Karpas-422 (cell line): Measurements from ENCODE around the gene ZBTB38. TPM values are rescaled to one million over a fixed set of nuclear protein-coding genes. Genes with fewer than 3 reads are reported as not detected.
A peak's percentile ranks its signal among the peaks of the same experiment; 100 is the strongest.

Source experiments
- DNase-seq: peaks from one replicate; pipeline ENCODE4 v3.0.0-alpha.2; 2015
- H2AFZ ChIP-seq: fragments of 200-600 bp; sonication (generic); 2 replicates; pipeline ENCODE4 v1.6.1; 2014; ENCODE audit warnings: antibody characterized with exemption, low read length, mixed read lengths
- H3K27ac ChIP-seq: fragments of 200-600 bp; sonication (generic); 2 replicates; pipeline ENCODE4 v1.5.1; 2014; ENCODE audit warnings: mild to moderate bottlenecking, low read length, moderate library complexity
- H3K27me3 ChIP-seq: fragments of 200-600 bp; sonication (generic); 2 replicates; pipeline ENCODE4 v1.6.1; 2014; ENCODE audit warnings: low read length, mixed read lengths
- H3K36me3 ChIP-seq: fragments of 200-600 bp; sonication (generic); 2 replicates; pipeline ENCODE4 v1.6.1; 2014; ENCODE audit warnings: low read length, mixed read lengths; ENCODE audit not compliant: insufficient read depth
- H3K4me1 ChIP-seq: fragments of 200-600 bp; sonication (generic); 2 replicates; pipeline ENCODE4 v1.6.1; 2014; ENCODE audit warnings: mild to moderate bottlenecking, low read length, mixed read lengths
- H3K4me2 ChIP-seq: fragments of 200-600 bp; sonication (generic); 2 replicates; pipeline ENCODE4 v1.6.1; 2014; ENCODE audit warnings: low read length, low read depth, mild to moderate bottlenecking; ENCODE audit not compliant: poor library complexity, severe bottlenecking
- H3K4me3 ChIP-seq: fragments of 200-600 bp; sonication (generic); 2 replicates; pipeline ENCODE4 v1.5.1; 2014; ENCODE audit warnings: mild to moderate bottlenecking, antibody characterized with exemption, low read length, mixed read lengths
- H3K79me2 ChIP-seq: fragments of 200-600 bp; sonication (generic); 2 replicates; pipeline ENCODE4 v1.6.1; 2014; ENCODE audit warnings: mild to moderate bottlenecking, low read length, mixed read lengths
- H3K9ac ChIP-seq: fragments of 200-600 bp; sonication (generic); 2 replicates; pipeline ENCODE4 v1.6.0; 2014; ENCODE audit warnings: low read length
- H3K9me2 ChIP-seq: fragments of 200-600 bp; sonication (generic), shearing (Covaris generic); replicated peaks from 2 replicates; pipeline ENCODE4 v1.6.0; 2014; ENCODE audit warnings: mild to moderate bottlenecking, low read length, moderate library complexity; ENCODE audit not compliant: insufficient read depth
- H3K9me3 ChIP-seq: fragments of 300-700, 200-600 bp; sonication (generic); 2 replicates; pipeline ENCODE4 v1.6.1; 2014; ENCODE audit warnings: low read length, mixed read lengths
- H4K20me1 ChIP-seq: fragments of 200-600 bp; sonication (generic); 2 replicates; pipeline ENCODE4 v1.6.1; 2014; ENCODE audit warnings: mild to moderate bottlenecking, antibody characterized with exemption, low read length, low read depth; ENCODE audit not compliant: insufficient read depth
- total RNA-seq: library from RNA; depleted of rRNA; stranded (reverse); fragments of >200 nt; shearing (Covaris generic); gene quantifications from 2 replicates; pipeline ENCODE4 v1.2.3, GENCODE V29; 2014; ENCODE audit warnings: low replicate concordance

ZBTB38 gene
- total RNA-seq, 1 experiment from 2014 or later: 38.0 TPM

DNA sequence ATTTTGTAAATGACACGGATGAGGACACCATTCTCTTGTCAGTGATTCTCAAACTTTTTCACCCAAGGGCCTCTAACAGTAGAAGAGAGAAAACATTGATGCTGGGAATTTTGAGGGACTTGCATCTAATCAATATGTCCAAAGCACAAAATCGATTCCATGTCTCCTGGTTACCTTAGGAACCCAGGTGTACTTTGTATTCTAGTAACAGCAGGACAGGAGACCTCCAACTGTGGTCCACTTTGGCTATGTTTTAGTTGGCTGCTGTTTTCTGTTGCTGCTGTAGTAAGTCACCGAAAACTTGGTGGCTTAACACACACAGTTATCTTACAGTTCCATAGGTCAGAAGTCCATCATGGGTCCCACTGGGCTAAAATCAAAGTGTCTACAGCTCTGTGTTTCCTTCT is 24.4 kb upstream of the ZBTB38 start:
- H3K79me2 ChIP-seq: no peaks in the 10 kb centered on the region
- no peaks in the 10 kb centered on the region for H3K27me3 ChIP-seq
- H3K9me2 ChIP-seq: no peaks in the 10 kb centered on the region
- H3K36me3 ChIP-seq: no peaks in the 10 kb centered on the region
- no peak overlapping the region for H2AFZ ChIP-seq
- no peak overlapping the region for H3K9ac ChIP-seq
- H3K4me1 ChIP-seq: peaks cover 3% of the 10 kb centered on the region; the same call in 1 of the 2 replicates
- no peak for DNase-seq
- H3K4me2 ChIP-seq: no peak overlapping the region
- H3K27ac ChIP-seq: no peak overlapping the region
- no peaks in the 10 kb centered on the region for H4K20me1 ChIP-seq
- no peaks in the 10 kb centered on the region for H3K9me3 ChIP-seq
- no peak overlapping the region for H3K4me3 ChIP-seq

DNA sequence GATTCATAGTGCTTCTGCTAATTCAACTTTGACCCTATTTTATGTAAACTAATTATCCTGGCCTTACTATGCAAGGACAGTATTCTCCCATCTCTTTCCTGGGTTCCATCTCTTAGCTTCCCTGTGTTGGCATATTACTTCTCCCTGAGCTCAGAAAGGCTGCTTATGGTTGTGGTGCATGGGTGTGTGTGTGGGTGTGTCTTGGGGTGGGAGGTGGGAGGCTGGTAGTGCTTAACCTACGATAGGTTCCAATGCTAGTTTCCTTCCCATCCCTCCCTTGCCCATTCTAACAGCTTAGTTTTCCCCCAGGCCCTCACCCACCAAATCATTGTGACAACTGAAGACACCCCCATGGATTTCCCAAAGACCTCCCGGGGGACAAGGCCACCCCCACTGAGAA is 22.8 kb upstream of the ZBTB38 start:
- no peak for DNase-seq
- H3K4me2 ChIP-seq: no peak overlapping the region
- no peaks in the 10 kb centered on the region for H3K36me3 ChIP-seq
- no peak overlapping the region for H3K9ac ChIP-seq
- H3K9me3 ChIP-seq: no peaks in the 10 kb centered on the region
- H3K4me3 ChIP-seq: no peak overlapping the region
- H4K20me1 ChIP-seq: no peaks in the 10 kb centered on the region
- H3K79me2 ChIP-seq: no peaks in the 10 kb centered on the region
- no peak overlapping the region for H2AFZ ChIP-seq
- no peak overlapping the region for H3K27ac ChIP-seq
- peaks cover 3% of the 10 kb centered on the region; the same call in 1 of the 2 replicates for H3K4me1 ChIP-seq
- no peaks in the 10 kb centered on the region for H3K27me3 ChIP-seq
- H3K9me2 ChIP-seq: no peaks in the 10 kb centered on the region

DNA sequence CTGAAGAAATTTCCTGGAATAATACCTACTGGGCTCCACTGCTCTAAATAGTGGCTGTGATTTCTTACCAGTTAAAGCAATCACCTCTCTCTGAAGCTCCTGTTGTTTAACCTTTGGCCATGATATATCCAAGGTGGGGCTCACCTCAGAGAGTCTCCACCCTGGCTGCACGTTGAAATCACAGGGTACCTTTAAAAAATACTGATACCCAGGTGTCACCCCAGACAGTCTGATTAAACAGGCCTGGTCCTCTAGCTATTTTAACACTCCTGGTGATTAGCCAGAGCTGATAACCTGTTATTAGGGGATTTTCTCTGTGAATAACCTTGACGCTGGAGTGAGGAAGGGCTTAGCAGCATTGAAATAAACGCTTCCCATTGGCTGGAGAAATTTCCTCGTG is 22.3 kb upstream of the ZBTB38 start:
- Histone ChIP-seq H3K27me3 (no peaks in the 10 kb centered on the region), H3K4me2 (no peak overlapping the region)
- DNase-seq: no peak

DNA sequence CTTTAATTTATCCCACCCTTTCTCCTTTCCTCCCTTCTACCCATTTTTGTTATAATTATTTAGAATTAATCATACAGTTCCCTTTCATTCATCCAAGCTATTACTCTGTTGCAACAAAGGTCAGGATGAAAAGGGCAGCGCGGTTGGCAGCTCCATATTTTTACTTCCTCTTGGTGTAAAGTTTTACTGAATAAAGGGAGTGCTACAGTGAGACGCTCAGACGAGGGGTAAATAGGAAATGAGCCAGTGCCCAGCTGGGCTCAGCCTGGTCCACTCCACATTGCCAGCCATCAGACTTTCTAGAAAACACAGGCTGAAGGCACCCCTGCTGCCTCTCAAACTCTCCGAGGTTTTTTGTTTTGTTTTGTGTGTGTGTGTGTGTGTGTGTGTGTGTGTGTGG is 21.9 kb upstream of the ZBTB38 start:
- Histone ChIP-seq H3K4me3 (no peak overlapping the region), H3K9me3 (no peaks in the 10 kb centered on the region), H3K27ac (no peak overlapping the region), H2AFZ (peak overlapping the region; percentile 90), H3K36me3 (no peaks in the 10 kb centered on the region), H3K79me2 (no peaks in the 10 kb centered on the region), H3K4me2 (no peak overlapping the region), H4K20me1 (no peaks in the 10 kb centered on the region), H3K9me2 (no peaks in the 10 kb centered on the region), H3K9ac (no peak overlapping the region), H3K4me1 (peaks cover 3% of the 10 kb centered on the region; the same call in 1 of the 2 replicates), H3K27me3 (no peaks in the 10 kb centered on the region)
- no peak for DNase-seq

More for the DNA sequence above, 22.3 kb upstream of the ZBTB38 start:
- H2AFZ ChIP-seq: no peak overlapping the region
- no peak overlapping the region for H3K27ac ChIP-seq
- no peaks in the 10 kb centered on the region for H4K20me1 ChIP-seq
- no peaks in the 10 kb centered on the region for H3K9me2 ChIP-seq
- H3K9ac ChIP-seq: no peak overlapping the region
- H3K36me3 ChIP-seq: no peaks in the 10 kb centered on the region
- H3K9me3 ChIP-seq: no peaks in the 10 kb centered on the region
- peaks cover 3% of the 10 kb centered on the region; the same call in 1 of the 2 replicates for H3K4me1 ChIP-seq
- no peaks in the 10 kb centered on the region for H3K79me2 ChIP-seq
- H3K4me3 ChIP-seq: no peak overlapping the region

DNA sequence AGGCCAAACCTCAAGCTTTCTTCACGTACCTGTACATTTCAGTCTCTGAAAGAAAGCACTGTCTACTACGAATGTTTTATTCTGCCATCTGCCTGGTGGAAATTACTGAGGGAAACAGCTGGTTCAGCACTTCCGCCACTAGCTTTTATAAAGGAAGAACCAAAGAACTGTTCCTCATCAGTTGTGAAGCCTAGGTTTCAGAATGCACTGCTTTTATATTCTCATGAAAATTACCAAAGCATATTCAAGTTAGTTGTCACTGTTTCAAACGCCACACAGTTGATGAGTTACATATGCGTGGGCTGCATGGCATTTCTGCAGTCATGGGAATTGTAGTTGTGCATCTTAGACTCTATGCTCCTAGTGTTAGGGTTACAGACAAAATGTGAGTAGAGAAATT is 21.5 kb upstream of the ZBTB38 start:
- H3K4me1 ChIP-seq: peaks cover 3% of the 10 kb centered on the region; the same call in 1 of the 2 replicates
- no peaks in the 10 kb centered on the region for H3K9me2 ChIP-seq
- no peak for DNase-seq
- no peaks in the 10 kb centered on the region for H4K20me1 ChIP-seq
- H3K79me2 ChIP-seq: no peaks in the 10 kb centered on the region
- no peaks in the 10 kb centered on the region for H3K9me3 ChIP-seq
- H3K27me3 ChIP-seq: no peaks in the 10 kb centered on the region
- H3K36me3 ChIP-seq: no peaks in the 10 kb centered on the region
- no peak overlapping the region for H3K9ac ChIP-seq
- no peak overlapping the region for H3K27ac ChIP-seq
- no peak overlapping the region for H3K4me3 ChIP-seq
- H2AFZ ChIP-seq: peak overlapping the region; percentile 90
- peak overlapping the region; percentile 36 for H3K4me2 ChIP-seq

DNA sequence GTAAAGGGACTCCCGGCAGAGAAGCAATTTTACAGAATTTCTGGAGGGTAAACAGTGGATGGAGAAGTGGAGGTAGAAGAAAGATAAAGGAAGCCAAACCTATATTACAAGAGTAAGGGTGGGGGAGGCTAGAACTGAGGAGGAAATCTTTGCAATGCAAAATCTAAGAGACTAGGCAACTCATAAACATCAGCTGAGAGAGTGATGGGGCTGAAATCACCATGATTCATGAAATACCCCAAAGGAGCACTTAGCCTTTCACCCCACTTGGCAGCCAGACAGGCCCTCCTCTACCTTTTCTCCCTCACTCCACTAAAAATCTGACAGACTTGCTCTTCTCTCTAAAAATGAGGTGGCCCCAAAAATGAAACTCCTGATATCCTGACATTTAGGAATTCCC is 19.5 kb upstream of the ZBTB38 start:
- Histone ChIP-seq H4K20me1 (no peaks in the 10 kb centered on the region), H3K4me2 (no peak overlapping the region), H3K9me3 (no peaks in the 10 kb centered on the region), H3K4me1 (peaks cover 3% of the 10 kb centered on the region; the same call in 1 of the 2 replicates), H3K79me2 (no peaks in the 10 kb centered on the region), H3K9ac (no peak overlapping the region), H3K9me2 (no peaks in the 10 kb centered on the region), H3K27ac (no peak overlapping the region), H2AFZ (0 out of 2 replicates have a peak overlapping the region, but pooled peaks have one; percentile 24), H3K36me3 (no peaks in the 10 kb centered on the region), H3K4me3 (no peak overlapping the region), H3K27me3 (no peaks in the 10 kb centered on the region)
- DNase-seq: no peak

DNA sequence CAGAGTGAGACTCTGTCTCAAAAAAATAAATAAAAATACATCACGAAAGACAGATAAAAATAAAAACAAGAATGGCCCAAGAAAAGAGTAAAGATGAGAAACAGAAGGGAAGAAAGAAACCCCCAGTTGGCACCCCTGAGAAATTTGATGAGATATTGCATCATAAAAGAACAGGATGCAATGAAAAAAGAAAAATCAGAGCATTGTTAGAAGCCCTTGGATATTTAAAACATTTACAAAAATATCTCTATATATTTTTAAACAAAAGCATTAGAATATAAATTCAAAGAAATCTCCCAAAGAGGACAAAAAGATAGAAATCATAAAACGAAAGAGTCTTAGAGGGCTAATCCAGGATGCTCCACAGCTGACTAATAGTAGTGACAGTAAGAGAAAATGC is 18.6 kb upstream of the ZBTB38 start:
- H3K27me3 ChIP-seq: no peaks in the 10 kb centered on the region
- no peak overlapping the region for H2AFZ ChIP-seq
- H3K27ac ChIP-seq: no peak overlapping the region
- peaks cover 3% of the 10 kb centered on the region; the same call in 1 of the 2 replicates for H3K4me1 ChIP-seq
- H4K20me1 ChIP-seq: no peaks in the 10 kb centered on the region
- no peaks in the 10 kb centered on the region for H3K79me2 ChIP-seq
- no peak overlapping the region for H3K4me2 ChIP-seq
- H3K36me3 ChIP-seq: no peaks in the 10 kb centered on the region
- DNase-seq: no peak
- H3K9me2 ChIP-seq: no peaks in the 10 kb centered on the region
- H3K4me3 ChIP-seq: no peak overlapping the region
- H3K9ac ChIP-seq: no peak overlapping the region
- H3K9me3 ChIP-seq: no peaks in the 10 kb centered on the region

DNA sequence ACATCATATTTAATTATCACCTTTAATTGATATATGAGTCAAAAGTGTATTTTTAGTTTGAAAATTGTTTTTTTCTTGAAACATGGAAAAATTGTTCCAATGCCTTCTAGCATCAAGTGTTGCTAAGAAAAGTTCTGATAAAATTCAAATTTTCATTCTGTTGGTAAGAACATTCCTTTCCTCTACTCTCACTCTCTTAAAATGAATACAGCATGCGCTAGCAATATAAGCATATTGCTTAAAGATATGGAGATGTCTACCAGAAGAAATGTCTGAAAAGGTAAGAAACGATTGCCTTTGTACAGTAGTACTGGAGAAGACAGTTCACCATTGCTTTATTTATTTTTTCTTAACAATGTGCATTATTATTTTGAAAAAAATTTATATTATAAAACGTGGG is 17.6 kb upstream of the ZBTB38 start:
- peaks cover 3% of the 10 kb centered on the region; the same call in 1 of the 2 replicates for H3K4me1 ChIP-seq
- no peaks in the 10 kb centered on the region for H3K9me3 ChIP-seq
- no peak overlapping the region for H2AFZ ChIP-seq
- no peak overlapping the region for H3K4me3 ChIP-seq
- no peaks in the 10 kb centered on the region for H3K36me3 ChIP-seq
- H3K27me3 ChIP-seq: no peaks in the 10 kb centered on the region
- no peaks in the 10 kb centered on the region for H3K79me2 ChIP-seq
- H3K9me2 ChIP-seq: no peaks in the 10 kb centered on the region
- DNase-seq: no peak
- H3K27ac ChIP-seq: no peak overlapping the region
- H3K4me2 ChIP-seq: no peak overlapping the region
- H4K20me1 ChIP-seq: no peaks in the 10 kb centered on the region
- no peak overlapping the region for H3K9ac ChIP-seq
